PC-9 (cell line): ENCODE data around the gene TUSC2. TPM values are rescaled to one million over a fixed set of nuclear protein-coding genes. Genes with fewer than 3 reads are reported as not detected.

Source experiments
- BruUV-seq: library from RNA; stranded (reverse); fragments of 400-500 nt; replicated peaks from 2 replicates; lab custom pipeline; 2021; lab: Mats Ljungman, UMichigan
- CTCF ChIA-PET: fragments of 300-600 bp; sonication (Branson Sonifier 250); formaldehyde crosslinking; loops from one replicate; lab custom pipeline; 2022; ENCODE audit warnings: antibody characterized with exemption; lab: Charles Lee
- POLR2A ChIA-PET: fragments of 300-600 bp; sonication (Branson Sonifier 250); formaldehyde crosslinking; loops from one replicate; lab custom pipeline; 2022; ENCODE audit warnings: antibody characterized with exemption; ENCODE audit not compliant: unreplicated experiment; lab: Charles Lee
- DNase-seq, 2 experiments: peaks; one replicate each; pipeline versions ENCODE4 v3.0.0 to v3.0.0-alpha.2; 2015 to 2022; ENCODE audit warnings: mixed read lengths in 1 of 2
- H2AFZ ChIP-seq: fragments of 200-600 bp; sonication (generic); 2 replicates; pipeline ENCODE4 v1.8.1; 2017; ENCODE audit warnings: antibody characterized with exemption
- H3F3A ChIP-seq: fragments of 200-600 bp; sonication (generic); 2 replicates; pipeline ENCODE4 v1.8.1; 2017; ENCODE audit warnings: antibody characterized with exemption, mild to moderate bottlenecking, low read depth; ENCODE audit not compliant: insufficient read depth
- H3K27ac ChIP-seq: fragments of 200-600 bp; sonication (generic); 2 replicates; pipeline ENCODE4 v1.6.1; 2016; ENCODE audit warnings: mixed run types
- H3K27me3 ChIP-seq: fragments of 200-600 bp; sonication (generic); 2 replicates; pipeline ENCODE4 v1.6.1; 2016; ENCODE audit warnings: low read depth, mixed run types; ENCODE audit not compliant: insufficient read depth
- H3K36me3 ChIP-seq: fragments of 200-600 bp; sonication (generic); 2 replicates; pipeline ENCODE4 v1.6.1; 2016; ENCODE audit warnings: low read depth, mixed run types
- H3K4me1 ChIP-seq: fragments of 200-600 bp; sonication (generic); replicated peaks from 2 replicates; pipeline ENCODE4 v1.6.1; 2016; ENCODE audit warnings: mixed run types; ENCODE audit not compliant: insufficient read depth
- H3K4me2 ChIP-seq: fragments of 200-600 bp; sonication (generic); 2 replicates; pipeline ENCODE4 v1.6.1; 2017; ENCODE audit warnings: mixed run types
- H3K4me3 ChIP-seq: fragments of 200-600 bp; sonication (generic); 2 replicates; pipeline ENCODE4 v1.6.1; 2016; ENCODE audit warnings: mixed run types
- H3K79me2 ChIP-seq: fragments of 200-600 bp; sonication (generic); 2 replicates; pipeline ENCODE4 v1.6.1; 2017; ENCODE audit warnings: low read depth, mixed run types
- H3K9me2 ChIP-seq: fragments of 200-600 bp; sonication (generic); 2 replicates; pipeline ENCODE4 v1.8.1; 2017; ENCODE audit warnings: mild to moderate bottlenecking; ENCODE audit not compliant: insufficient read depth
- H3K9me3 ChIP-seq: fragments of 200-600 bp; sonication (generic); 2 replicates; pipeline ENCODE4 v1.8.1; 2016; ENCODE audit warnings: low read depth; ENCODE audit not compliant: insufficient read depth
- H4K20me1 ChIP-seq: fragments of 200-600 bp; sonication (generic); 2 replicates; pipeline ENCODE4 v1.8.1; 2017; ENCODE audit not compliant: insufficient read depth
- CTCF ChIP-seq: fragments of 200-600 bp; sonication (generic); conservative IDR thresholded peaks from 2 replicates; pipeline ENCODE4 v1.6.1; 2017; ENCODE audit warnings: mixed run types, antibody characterized with exemption, mild to moderate bottlenecking, moderate library complexity
- EZH2 ChIP-seq: fragments of 200-600 bp; sonication (generic); IDR thresholded peaks from 2 replicates; pipeline ENCODE4 v1.8.0; 2017; ENCODE audit warnings: antibody characterized with exemption, low read depth
- intact Hi-C: fragments of 100-400 bp; cut with micrococcal nuclease; formaldehyde crosslinking; loops from one replicate; pipeline ENCODE4 v1.10.0; 2022; ENCODE audit not compliant: unreplicated experiment
- total RNA-seq: library from RNA; stranded (reverse); gene quantifications from 2 replicates; pipeline ENCODE4 v1.2.3, GENCODE V29; 2021

Gene TUSC2
- total RNA-seq, 1 experiment from 2014 or later: 24.7 TPM

- CTCF ChIA-PET: interaction anchor here (0.6 to 1.4 kb wide), 2 partner anchors 16 to 106 kb away, joined by 3 to 6 read pairs; no protein-coding TSS in a partner anchor
- Histone ChIP-seq H3K79me2 (peaks cover 40% of the 10 kb centered on the region), H3K4me3 (no peak overlapping the region)
Measured at GRCh38 chr3:50352781-50353180, 24.8 kb upstream of the TUSC2 start.

GRCh38 chr3:50351323-50351697 is 23.3 kb upstream of the TUSC2 start:
- H3K79me2 ChIP-seq: peaks cover 25% of the 10 kb centered on the region
- intact Hi-C loops: loop anchor here (1.0 to 2.0 kb wide), 2 partner anchors 8 to 261 kb away; partner anchors contain the start of gene TMEM115
- CTCF ChIA-PET: no interaction called here

More at GRCh38 chr3:50352781-50353180, 24.8 kb upstream of the TUSC2 start:
- Histone ChIP-seq H2AFZ (no peak overlapping the region), H3K9me2 (no peaks in the 10 kb centered on the region), H3K4me2 (no peak overlapping the region), H3K36me3 (0 out of 2 replicates have a peak, but pooled peaks cover under 1% of the 10 kb centered on the region), H3K27ac (no peak overlapping the region), H4K20me1 (peaks cover 22% of the 10 kb centered on the region), H3K4me1 (peaks cover 37% of the 10 kb centered on the region), H3K27me3 (no peaks in the 10 kb centered on the region), H3K9me3 (no peaks in the 10 kb centered on the region), H3F3A (peaks cover 5% of the 10 kb centered on the region; the same call in 1 of the 2 replicates)
- intact Hi-C loops: no loop called here
- POLR2A ChIA-PET: interaction anchor here (0.7 kb wide), 1 partner anchor 188 kb away, joined by 6 read pairs; no protein-coding TSS in a partner anchor
- no TSS peak for BruUV-seq
- TF ChIP-seq EZH2 (no peak), CTCF (no peak)
- DNase-seq: peak in 1 of 2 experiments; percentile 53

More at GRCh38 chr3:50351323-50351697, 23.3 kb upstream of the TUSC2 start:
- peaks cover 9% of the 10 kb centered on the region; the same call in 1 of the 2 replicates for H3F3A ChIP-seq
- H3K9me3 ChIP-seq: no peaks in the 10 kb centered on the region
- peak overlapping the region; percentile 79 for H3K4me3 ChIP-seq
- H4K20me1 ChIP-seq: peaks cover 10% of the 10 kb centered on the region
- H3K27me3 ChIP-seq: no peaks in the 10 kb centered on the region
- no peak for DNase-seq
- peaks cover 22% of the 10 kb centered on the region for H3K4me1 ChIP-seq
- peak overlapping the region; percentile 97 for H3K4me2 ChIP-seq
- BruUV-seq: TSS peak; percentile 60
- POLR2A ChIA-PET: interaction anchor here (0.6 to 0.7 kb wide), 3 partner anchors 14 to 100 kb away, joined by 3 to 6 read pairs (median 6); no protein-coding TSS in a partner anchor
- TF ChIP-seq EZH2 (no peak), CTCF (no peak)
- H2AFZ ChIP-seq: peak overlapping the region; percentile 89
- H3K9me2 ChIP-seq: no peaks in the 10 kb centered on the region
- H3K27ac ChIP-seq: no peak overlapping the region
- H3K36me3 ChIP-seq: no peaks in the 10 kb centered on the region
